Adrenal gland (tissue), 12 donors: ENCODE data around the gene TMEM63C. TPM values are rescaled to one million over a fixed set of nuclear protein-coding genes. Genes with fewer than 3 reads are reported as not detected.

Experiments used
- DNase-seq, 7 donors: peaks; one replicate each; pipeline ENCODE4 v3.0.0-alpha.2; 2019 to 2020
- H3K27ac ChIP-seq, 5 donors: fragments of 200-600 bp; sonication (generic) in 4 of 5; 1 replicate in 3 of 5; 2 replicates in 2 of 5; pipeline versions ENCODE4 v1.5.1 to v1.8.0; 2016 to 2020; ENCODE audit warnings: mild to moderate bottlenecking in 1 of 5
- H3K27me3 ChIP-seq: fragments of 200-600 bp; 2 replicates; pipeline ENCODE4 v1.8.0; 2021
- H3K36me3 ChIP-seq, 2 donors: fragments of 200-600 bp; replicated peaks in 1 of 2; 1 replicate in 1 of 2; 2 replicates in 1 of 2; pipeline versions ENCODE4 v1.5.1 to v1.8.0; 2018 to 2022
- H3K4me1 ChIP-seq, 2 donors: fragments of 200-600 bp; replicated peaks in 1 of 2; 1 replicate in 1 of 2; 2 replicates in 1 of 2; pipeline versions ENCODE4 v1.5.1 to v1.8.0; 2018 to 2021
- H3K4me3 ChIP-seq, 4 donors: fragments of 200-600 bp; sonication (generic) in 3 of 4; one replicate each; pipeline ENCODE4 v1.5.1; 2016 to 2018
- H3K9me3 ChIP-seq, 3 donors: fragments of 200-600 bp; sonication (generic) in 1 of 3; replicated peaks in 1 of 3; 1 replicate in 2 of 3; 2 replicates in 1 of 3; pipeline versions ENCODE4 v1.5.1 to v1.8.0; 2016 to 2021
- POLR2A ChIP-seq, 2 donors: fragments of 450-650 bp; IDR thresholded peaks; one replicate each; pipeline ENCODE4 v1.6.1; 2017; ENCODE audit warnings: antibody characterized with exemption in 2 of 2, mild to moderate bottlenecking in 2 of 2, moderate library complexity in 1 of 2
- WGBS, 4 donors: extraction: QIAGEN DNeasy Blood & Tissue Kit in 2 of 4; methylation state at CpG; one replicate each; pipeline versions ENCODE4 v1.1.5 to v1.1.7; 2013 to 2017; 5-methylcytosine and 5-hydroxymethylcytosine counted together
- intact Hi-C, 2 donors: fragments of 100-400 bp; cut with DNase I; formaldehyde crosslinking; loops; one replicate each; pipeline versions ENCODE4 v1.14.1 to v1.15.0; 2022 to 2023
- polyA plus RNA-seq, 3 donors: library from polyadenylated mRNA; stranded (reverse); fragments of 200-250 nt in 2 of 3; fragments of 350-450 nt in 1 of 3; fragmentation: Illumina TruSeq in 1 of 3; extraction: RNeasy Lipid Tissue Mini Kit (QIAGEN cat#74804) in 1 of 3; gene quantifications; one replicate each; pipeline ENCODE4 v1.2.3, GENCODE V29; 2013 to 2014
- total RNA-seq, 9 donors: library from RNA; depleted of rRNA in 4 of 9; stranded (reverse); fragments of >200 nt in 4 of 9; fragments of 120-200 nt in 1 of 9; fragmentation: NEBNext Ultra II Directional in 1 of 9; extraction: Animal tissue kit (Norgen Biotek cat#: 25700) in 1 of 9; gene quantifications; one replicate each; pipeline versions ENCODE4 v1.1.0 to v1.2.4, GENCODE V29; 2013 to 2023
- TF ChIP-seq, protein P1 (sequence below), 6 experiments: fragments of 450-650 bp in 4 of 6; fragments of 200-600 bp in 2 of 6; sonication (generic) in 1 of 6; IDR thresholded peaks; 1 replicate in 5 of 6; 2 replicates in 1 of 6; pipeline versions ENCODE4 v1.5.1 to v1.8.0; 2016 to 2021; ENCODE audit warnings: antibody characterized with exemption in 6 of 6, mild to moderate bottlenecking in 2 of 6, moderate library complexity in 1 of 6
- donor health status: healthy with polysubstance abuse.
- donor health status: Bipolar disorder and iron deficiency.
- donor health status: DM: yes; HTN: yes; CAD: no.
- donor health status: DM: no; HTN: no; CAD: no.
- donor health status: DM: no; HTN: no; CAD: no.
- donor health status: DM: yes; HTN: yes; CAD: no.

Gene TMEM63C
- total and polyA plus RNA-seq, 12 donors = 2.7 to 21.2 (median 8.3) TPM

DNA sequence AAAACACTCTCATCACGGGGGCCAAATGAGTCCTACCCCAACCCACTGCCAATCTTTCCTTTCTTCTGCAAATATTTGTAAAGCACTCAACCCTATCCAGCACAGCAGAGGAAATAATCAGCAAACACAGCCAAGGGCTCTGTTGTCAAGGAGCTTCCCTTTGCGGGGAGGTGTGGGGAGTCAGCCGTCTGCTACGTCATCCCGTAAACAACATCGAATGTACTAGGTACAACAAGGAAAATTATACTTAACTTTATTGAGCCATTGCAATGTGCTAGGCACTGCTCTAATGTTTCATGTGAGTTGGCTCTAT is 22.8 kb downstream of the TMEM63C start:
- DNase-seq = peak in 1 of 7 donors; percentile 82
- H3K27ac ChIP-seq = peak overlapping the region in 1 of 5 donors; percentile 66
- no peaks in the 10 kb centered on the region for H3K4me1 ChIP-seq
- TF ChIP-seq, protein P1, sequence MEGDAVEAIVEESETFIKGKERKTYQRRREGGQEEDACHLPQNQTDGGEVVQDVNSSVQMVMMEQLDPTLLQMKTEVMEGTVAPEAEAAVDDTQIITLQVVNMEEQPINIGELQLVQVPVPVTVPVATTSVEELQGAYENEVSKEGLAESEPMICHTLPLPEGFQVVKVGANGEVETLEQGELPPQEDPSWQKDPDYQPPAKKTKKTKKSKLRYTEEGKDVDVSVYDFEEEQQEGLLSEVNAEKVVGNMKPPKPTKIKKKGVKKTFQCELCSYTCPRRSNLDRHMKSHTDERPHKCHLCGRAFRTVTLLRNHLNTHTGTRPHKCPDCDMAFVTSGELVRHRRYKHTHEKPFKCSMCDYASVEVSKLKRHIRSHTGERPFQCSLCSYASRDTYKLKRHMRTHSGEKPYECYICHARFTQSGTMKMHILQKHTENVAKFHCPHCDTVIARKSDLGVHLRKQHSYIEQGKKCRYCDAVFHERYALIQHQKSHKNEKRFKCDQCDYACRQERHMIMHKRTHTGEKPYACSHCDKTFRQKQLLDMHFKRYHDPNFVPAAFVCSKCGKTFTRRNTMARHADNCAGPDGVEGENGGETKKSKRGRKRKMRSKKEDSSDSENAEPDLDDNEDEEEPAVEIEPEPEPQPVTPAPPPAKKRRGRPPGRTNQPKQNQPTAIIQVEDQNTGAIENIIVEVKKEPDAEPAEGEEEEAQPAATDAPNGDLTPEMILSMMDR (IDR thresholded peaks at IDR 0.05) = no peak
- no peak for TF ChIP-seq POLR2A (IDR thresholded peaks at IDR 0.05)
- H3K36me3 ChIP-seq = no peaks in the 10 kb centered on the region
- H3K27me3 ChIP-seq = no peaks in the 10 kb centered on the region
- intact Hi-C loops = no loop called here
- no peak overlapping the region for H3K4me3 ChIP-seq
- H3K9me3 ChIP-seq = no peaks in the 10 kb centered on the region
- WGBS, 4 donors = 70 to 81% (median 80%) methylated on average over 6 of the region's 6 CpGs

DNA sequence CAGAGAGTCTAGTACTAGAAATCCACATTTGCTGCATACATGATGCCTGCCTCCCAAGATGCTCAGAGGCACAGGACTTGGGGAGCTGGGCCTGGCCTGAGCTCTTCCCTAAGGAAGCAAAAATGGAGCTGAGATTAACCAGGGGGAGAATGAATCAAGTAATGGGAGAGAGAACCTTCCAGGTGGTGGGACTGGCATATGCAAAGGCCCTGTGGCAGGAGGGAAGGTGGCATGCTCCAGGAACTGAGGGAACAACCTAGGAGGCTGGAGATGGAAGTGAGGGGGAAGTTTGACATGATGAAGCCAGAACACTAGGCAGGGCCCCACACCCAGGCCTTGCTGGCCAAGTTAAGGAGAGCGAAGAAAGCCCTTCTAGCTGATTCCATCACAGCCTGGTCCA is 23.3 kb downstream of the TMEM63C start:
- no peak for TF ChIP-seq POLR2A (IDR thresholded peaks at IDR 0.05)
- TF ChIP-seq, protein P1 (IDR thresholded peaks at IDR 0.05) = no peak
- 88 to 100% (median 94%) methylated on average over 1 of the region's 1 CpG for WGBS, 4 donors
- no peaks in the 10 kb centered on the region for H3K36me3 ChIP-seq
- H3K27me3 ChIP-seq = no peaks in the 10 kb centered on the region
- intact Hi-C loops = no loop called here
- H3K4me1 ChIP-seq = no peaks in the 10 kb centered on the region
- no peak overlapping the region for H3K4me3 ChIP-seq
- DNase-seq = no peak
- no peaks in the 10 kb centered on the region for H3K9me3 ChIP-seq
- peak overlapping the region in 1 of 5 donors; percentile 66 for H3K27ac ChIP-seq

DNA sequence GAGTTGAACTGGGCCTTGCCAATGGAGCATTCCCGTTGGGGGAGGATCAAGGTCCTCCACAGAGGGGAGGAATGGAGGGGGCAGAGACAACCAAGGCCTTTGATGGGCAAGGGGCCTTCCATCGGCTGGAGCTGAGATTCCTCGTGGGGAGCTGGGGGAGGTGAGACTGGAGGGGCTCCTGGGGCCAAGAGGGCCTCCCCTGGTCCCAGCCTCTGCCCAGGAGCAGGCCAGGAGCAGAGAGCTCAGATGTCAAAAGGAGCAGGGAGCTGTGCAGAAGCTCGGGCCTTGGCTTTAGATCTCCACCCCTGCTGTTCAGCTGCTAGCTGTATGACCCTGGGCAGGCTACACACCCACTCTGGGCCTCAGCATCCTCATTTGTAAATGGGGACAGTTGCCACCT is 24.0 kb downstream of the TMEM63C start:
- Histone ChIP-seq H3K4me1 (no peaks in the 10 kb centered on the region), H3K27me3 (no peaks in the 10 kb centered on the region), H3K36me3 (no peaks in the 10 kb centered on the region), H3K27ac (peak overlapping the region in 1 of 5 donors; percentile 66), H3K9me3 (no peaks in the 10 kb centered on the region), H3K4me3 (no peak overlapping the region)
- 59 to 86% (median 69%) methylated on average over 2 to 4 of the region's 4 CpGs for WGBS, 4 donors
- no peak for TF ChIP-seq POLR2A (IDR thresholded peaks at IDR 0.05)
- TF ChIP-seq, protein P1 (IDR thresholded peaks at IDR 0.05) = no peak
- DNase-seq = no peak
- intact Hi-C loops = no loop called here

DNA sequence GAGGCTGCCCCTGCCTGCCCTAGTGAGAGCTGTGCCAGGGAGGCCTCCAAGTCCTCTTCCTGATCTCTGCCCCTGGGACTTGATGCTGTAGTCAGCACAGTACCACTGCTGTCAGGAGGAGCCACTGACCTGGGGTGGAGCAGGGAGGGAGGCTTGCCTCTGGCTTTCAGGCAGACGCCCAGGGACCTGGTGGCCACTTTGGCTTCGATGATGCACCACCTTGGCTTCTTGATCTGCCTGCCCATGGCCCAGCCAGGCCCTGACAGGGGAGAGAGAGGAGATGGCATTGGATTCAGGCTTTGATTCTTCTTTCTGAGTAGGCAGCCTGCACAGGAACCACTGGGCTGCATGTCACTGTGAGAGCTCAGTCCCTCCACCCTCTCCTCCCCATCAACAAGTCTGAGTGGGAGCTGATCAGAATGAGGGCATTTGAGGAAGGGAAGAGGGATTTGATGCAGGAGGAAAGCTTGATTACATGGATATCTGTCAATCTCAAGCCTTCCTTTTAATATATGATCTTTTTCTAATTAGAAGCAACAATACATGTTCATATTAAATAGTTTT is 24.7 kb downstream of the TMEM63C start:
- no peak for DNase-seq
- Histone ChIP-seq H3K27ac (peak overlapping the region in 1 of 5 donors; percentile 66), H3K4me1 (no peaks in the 10 kb centered on the region), H3K9me3 (no peaks in the 10 kb centered on the region), H3K36me3 (no peaks in the 10 kb centered on the region), H3K27me3 (no peaks in the 10 kb centered on the region), H3K4me3 (no peak overlapping the region)
- WGBS, 4 donors = 55 to 76% (median 62%) methylated on average over 2 of the region's 2 CpGs
- TF ChIP-seq, protein P1 (IDR thresholded peaks at IDR 0.05) = no peak
- TF ChIP-seq POLR2A (IDR thresholded peaks at IDR 0.05) = no peak
- intact Hi-C loops = no loop called here
